GM21737 (cell line): ENCODE measurements around the gene RBFOX2.
"Not testable (repeated sequence)": the region's sequence is repeated elsewhere in the genome, so short reads cannot be mapped to it uniquely, and the experiment has no call there.

Source experiments
- ATAC-seq: cut with Tn5 transposase; IDR thresholded peaks from one replicate; pipeline ENCODE4 v1.9.1; 2021; ENCODE audit warnings: mild to moderate bottlenecking, moderate library complexity; ENCODE audit not compliant: unreplicated experiment

Gene RBFOX2

GRCh38 chr22:35721960-35722359, 306.7 kb downstream of the RBFOX2 start:
- ATAC-seq = no peak

- no peak for ATAC-seq
These were observed 309.3 kb downstream of the RBFOX2 start for GRCh38 chr22:35719212-35719875.

GRCh38 chr22:35717572-35717971, 311.1 kb downstream of the RBFOX2 start, which contains the start of gene APOL5:
TSS of gene APOL5 (plus strand) at chr22:35717872. CDS start at chr22:35717872, 0 bp downstream.
- no peak for ATAC-seq

GRCh38 chr22:35712672-35713071, 316.0 kb downstream of the RBFOX2 start:
- no peak for ATAC-seq

GRCh38 chr22:35711336-35711735, 317.3 kb downstream of the RBFOX2 start:
- no peak for ATAC-seq

GRCh38 chr22:35708917-35709316, 319.7 kb downstream of the RBFOX2 start:
- ATAC-seq = no peak

- no peak for ATAC-seq
These were observed 320.2 kb downstream of the RBFOX2 start for GRCh38 chr22:35708453-35708852.

- ATAC-seq = no peak
These were observed 323.5 kb downstream of the RBFOX2 start for GRCh38 chr22:35705141-35705540.

GRCh38 chr22:35703861-35704584, 324.6 kb downstream of the RBFOX2 start:
- ATAC-seq = no peak

GRCh38 chr22:35699852-35700251, 328.8 kb downstream of the RBFOX2 start:
- ATAC-seq = not testable (repeated sequence)

GRCh38 chr22:35697142-35697541, 331.5 kb downstream of the RBFOX2 start:
- no peak for ATAC-seq

GRCh38 chr22:35695202-35695601, 333.4 kb downstream of the RBFOX2 start:
- ATAC-seq = no peak

- ATAC-seq = no peak
These were observed 338.6 kb downstream of the RBFOX2 start for GRCh38 chr22:35690001-35690400.

GRCh38 chr22:35688913-35689675, 339.5 kb downstream of the RBFOX2 start:
- ATAC-seq = no peak
